Measurements from ENCODE around the gene GDPD3. TPM values are rescaled to one million over a fixed set of nuclear protein-coding genes. Genes with fewer than 3 reads are reported as not detected.

GDPD3 gene
- total RNA-seq, 4 donors from 2014 or later: 0.29 to 0.66 TPM; not detected in 2

GRCh38 chr16:30086291-30087140 is 26.8 kb downstream of the GDPD3 start:
- no peak for TF ChIP-seq POLR2A (IDR thresholded peaks at IDR 0.05)
- TF ChIP-seq, protein P1, sequence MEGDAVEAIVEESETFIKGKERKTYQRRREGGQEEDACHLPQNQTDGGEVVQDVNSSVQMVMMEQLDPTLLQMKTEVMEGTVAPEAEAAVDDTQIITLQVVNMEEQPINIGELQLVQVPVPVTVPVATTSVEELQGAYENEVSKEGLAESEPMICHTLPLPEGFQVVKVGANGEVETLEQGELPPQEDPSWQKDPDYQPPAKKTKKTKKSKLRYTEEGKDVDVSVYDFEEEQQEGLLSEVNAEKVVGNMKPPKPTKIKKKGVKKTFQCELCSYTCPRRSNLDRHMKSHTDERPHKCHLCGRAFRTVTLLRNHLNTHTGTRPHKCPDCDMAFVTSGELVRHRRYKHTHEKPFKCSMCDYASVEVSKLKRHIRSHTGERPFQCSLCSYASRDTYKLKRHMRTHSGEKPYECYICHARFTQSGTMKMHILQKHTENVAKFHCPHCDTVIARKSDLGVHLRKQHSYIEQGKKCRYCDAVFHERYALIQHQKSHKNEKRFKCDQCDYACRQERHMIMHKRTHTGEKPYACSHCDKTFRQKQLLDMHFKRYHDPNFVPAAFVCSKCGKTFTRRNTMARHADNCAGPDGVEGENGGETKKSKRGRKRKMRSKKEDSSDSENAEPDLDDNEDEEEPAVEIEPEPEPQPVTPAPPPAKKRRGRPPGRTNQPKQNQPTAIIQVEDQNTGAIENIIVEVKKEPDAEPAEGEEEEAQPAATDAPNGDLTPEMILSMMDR (IDR thresholded peaks at IDR 0.05 in 4 of 5, conservative IDR thresholded peaks at IDR 0.05 in 1 of 5): no peak

DNA sequence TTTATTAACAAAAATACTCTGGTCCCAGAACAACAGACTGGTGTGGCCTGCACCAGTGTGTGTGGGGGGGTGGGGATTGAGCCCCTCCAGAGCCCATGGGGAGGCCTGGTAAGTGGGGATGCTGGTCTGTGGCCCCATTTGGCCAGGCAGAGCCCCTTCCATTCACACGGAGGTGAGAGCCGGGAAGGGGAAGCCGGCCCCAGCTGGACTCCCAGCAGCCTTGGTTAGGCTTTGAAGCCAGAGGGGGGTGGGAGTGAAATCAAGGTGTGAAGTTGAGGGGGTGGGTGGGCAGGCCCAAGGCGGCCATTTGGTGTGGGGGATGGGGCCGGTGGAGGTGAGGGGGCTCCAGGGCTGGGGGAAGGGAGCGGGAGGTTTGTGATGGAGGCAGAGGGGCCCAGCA is 27.5 kb downstream of the GDPD3 start:
- in situ Hi-C loops (cut with MboI; ENCODE audit: low sequenced_read_pairs in 4 of 4) (loop anchor here in 1 of 4 donors (25.0 kb wide), 1 partner anchor 276 kb away; the partner anchor contains the start of genes CD2BP2, MYL11 and TBC1D10B), intact Hi-C loops (cut with DNase I; ENCODE audit: low total_unique reads) (no loop called here)
- Histone ChIP-seq H3K27me3 (no peaks in the 10 kb centered on the region), H3K9me3 (no peaks in the 10 kb centered on the region), H3K27ac (peak overlapping the region in 1 of 4 donors; percentile 11), H3K36me3 (peaks cover 0 to 50% of the 10 kb centered on the region in 2 donors), H3K4me1 (peaks cover 0 to 8% of the 10 kb centered on the region in 2 donors), H3K4me3 (no peak overlapping the region)
- DNase-seq (no peak), ATAC-seq (no peak)
- TF ChIP-seq, protein P1 (IDR thresholded peaks at IDR 0.05 in 4 of 5, conservative IDR thresholded peaks at IDR 0.05 in 1 of 5): no peak
- no peak for TF ChIP-seq POLR2A (IDR thresholded peaks at IDR 0.05)

More at GRCh38 chr16:30086291-30087140, 26.8 kb downstream of the GDPD3 start:
- no peak for ATAC-seq
- intact Hi-C loops (cut with DNase I; ENCODE audit: low total_unique reads): no loop called here
- no peaks in the 10 kb centered on the region for H3K9me3 ChIP-seq
- in situ Hi-C loops (cut with MboI; ENCODE audit: low sequenced_read_pairs in 4 of 4): loop anchor here in 1 of 4 donors (25.0 kb wide), 1 partner anchor 276 kb away; the partner anchor contains the start of genes CD2BP2, MYL11 and TBC1D10B
- no peaks in the 10 kb centered on the region for H3K27me3 ChIP-seq
- H3K27ac ChIP-seq: no peak overlapping the region
- H3K36me3 ChIP-seq: peaks cover 0 to 43% of the 10 kb centered on the region in 2 donors
- DNase-seq: no peak
- no peak overlapping the region for H3K4me3 ChIP-seq
- H3K4me1 ChIP-seq: peaks cover 5 to 15% of the 10 kb centered on the region in 2 donors

DNA sequence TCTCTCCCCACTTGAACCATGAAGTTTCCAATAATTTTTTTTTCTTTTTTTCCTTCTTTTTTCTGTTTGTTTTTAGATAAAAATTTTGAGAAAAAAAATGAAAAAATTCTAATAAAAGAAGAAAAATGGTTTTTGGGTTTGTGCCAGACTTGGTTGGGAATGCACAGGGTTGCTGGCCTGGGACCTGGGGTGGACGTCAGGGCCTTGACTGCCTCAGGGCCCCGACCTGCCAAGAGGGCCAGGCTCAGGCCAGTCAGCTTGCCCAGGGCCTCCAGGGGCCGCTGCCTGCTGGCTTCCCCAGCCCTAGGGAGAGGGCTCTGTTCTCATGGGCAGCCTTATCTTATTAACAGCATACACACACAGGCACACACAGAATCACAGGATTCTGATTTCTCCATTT is 28.1 kb downstream of the GDPD3 start:
- Histone ChIP-seq H3K4me3 (no peak overlapping the region), H3K9me3 (no peaks in the 10 kb centered on the region), H3K27me3 (no peaks in the 10 kb centered on the region), H3K27ac (peak overlapping the region in 3 of 4 donors; percentile 11 to 52 (median 30)), H3K36me3 (peaks cover 0 to 53% of the 10 kb centered on the region in 2 donors), H3K4me1 (peaks cover 0 to 4% of the 10 kb centered on the region in 2 donors)
- no peak for TF ChIP-seq POLR2A (IDR thresholded peaks at IDR 0.05)
- TF ChIP-seq, protein P1 (IDR thresholded peaks at IDR 0.05 in 4 of 5, conservative IDR thresholded peaks at IDR 0.05 in 1 of 5): no peak
- in situ Hi-C loops (cut with MboI; ENCODE audit: low sequenced_read_pairs in 4 of 4): loop anchor here in 1 of 4 donors (25.0 kb wide), 1 partner anchor 277 kb away; the partner anchor contains the start of genes CD2BP2, MYL11 and TBC1D10B
- intact Hi-C loops (cut with DNase I; ENCODE audit: low total_unique reads): no loop called here
- no peak for DNase-seq
- no peak for ATAC-seq

DNA sequence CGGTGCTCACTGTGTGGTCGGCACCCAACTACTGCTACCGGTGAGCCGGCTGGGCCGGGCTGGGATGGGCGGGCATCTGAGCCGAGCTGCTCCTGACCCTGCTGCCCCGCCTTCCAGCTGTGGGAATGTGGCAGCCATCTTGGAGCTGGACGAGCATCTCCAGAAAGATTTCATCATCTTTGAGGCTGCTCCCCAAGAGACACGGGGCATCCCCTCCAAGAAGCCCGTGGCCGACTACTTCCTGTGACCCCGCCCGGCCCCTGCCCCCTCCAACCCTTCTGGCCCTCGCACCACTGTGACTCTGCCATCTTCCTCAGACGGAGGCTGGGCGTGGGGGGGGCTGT is 28.5 kb downstream of the GDPD3 start:
- peak in 1 of 2 donors; percentile 67 for DNase-seq
- ATAC-seq: peak; percentile 47 to 56
- peaks cover 0 to 56% of the 10 kb centered on the region in 2 donors for H3K36me3 ChIP-seq
- in situ Hi-C loops (cut with MboI; ENCODE audit: low sequenced_read_pairs in 4 of 4) (loop anchor here in 1 of 4 donors (25.0 kb wide), 1 partner anchor 278 kb away; the partner anchor contains the start of genes CD2BP2, MYL11 and TBC1D10B), intact Hi-C loops (cut with DNase I; ENCODE audit: low total_unique reads) (no loop called here)
- no peaks in the 10 kb centered on the region for H3K27me3 ChIP-seq
- no peak overlapping the region for H3K4me3 ChIP-seq
- peaks cover 0 to 4% of the 10 kb centered on the region in 2 donors for H3K4me1 ChIP-seq
- no peak for TF ChIP-seq POLR2A (IDR thresholded peaks at IDR 0.05)
- TF ChIP-seq, protein P1 (IDR thresholded peaks at IDR 0.05 in 4 of 5, conservative IDR thresholded peaks at IDR 0.05 in 1 of 5): no peak
- peak overlapping the region in 3 of 4 donors; percentile 11 to 52 (median 30) for H3K27ac ChIP-seq
- no peaks in the 10 kb centered on the region for H3K9me3 ChIP-seq
